GM18951 (cell line): ENCODE results near the gene IL10RA.

Source experiments
- POLR2A ChIP-seq: IDR thresholded peaks from 4 replicates; pipeline ENCODE4 v1.6.1; 2011; ENCODE audit warnings: mild to moderate bottlenecking; ENCODE audit not compliant: insufficient read length, insufficient read depth; ENCODE audit errors: extremely low read depth
- in situ Hi-C: fragments of 300-500 bp; cut with MboI; formaldehyde crosslinking; loops from one replicate; pipeline ENCODE4 v1.12.0; 2022; ENCODE audit warnings: low sequenced_read_pairs, mixed read lengths, inconsistent platforms; ENCODE audit not compliant: unreplicated experiment

IL10RA gene

GRCh38 chr11:118046051-118046963 is 60.1 kb downstream of the IL10RA start:
- in situ Hi-C loops = loop anchor here (5.0 kb wide), 1 partner anchor 204 kb away; no protein-coding TSS in a partner anchor
- TF ChIP-seq POLR2A = no peak

GRCh38 chr11:118046964-118047700 is 60.9 kb downstream of the IL10RA start:
- in situ Hi-C loops = loop anchor here (5.0 kb wide), 1 partner anchor 205 kb away; no protein-coding TSS in a partner anchor
- no peak for TF ChIP-seq POLR2A

GRCh38 chr11:118047749-118048148 is 61.6 kb downstream of the IL10RA start:
- in situ Hi-C loops = loop anchor here (5.0 kb wide), 1 partner anchor 205 kb away; no protein-coding TSS in a partner anchor
- TF ChIP-seq POLR2A = no peak

- no peak for TF ChIP-seq POLR2A
- in situ Hi-C loops = loop anchor here (5.0 kb wide), 1 partner anchor 206 kb away; no protein-coding TSS in a partner anchor
Observed at GRCh38 chr11:118048472-118049370, 62.5 kb downstream of the IL10RA start.

- TF ChIP-seq POLR2A = no peak
- in situ Hi-C loops = loop anchor here (5.0 kb wide), 2 partner anchors 102 to 207 kb away; no protein-coding TSS in a partner anchor
Observed at GRCh38 chr11:118049771-118050170, 63.6 kb downstream of the IL10RA start.

- in situ Hi-C loops = loop anchor here (5.0 kb wide), 1 partner anchor 103 kb away; no protein-coding TSS in a partner anchor
- TF ChIP-seq POLR2A = no peak
Observed at GRCh38 chr11:118050208-118050891, 64.2 kb downstream of the IL10RA start.
